Mononuclear cell (primary cell): Measurements from ENCODE around the gene GHRL. TPM values are rescaled to one million over a fixed set of nuclear protein-coding genes. Genes with fewer than 3 reads are reported as not detected.
A peak's percentile ranks its signal among the peaks of the same experiment; 100 is the strongest.

Experiments used
- H3K27me3 ChIP-seq: 2 replicates; pipeline ENCODE4 v1.6.0; 2011; ENCODE audit warnings: low read length, control low read depth; ENCODE audit not compliant: insufficient read depth
- H3K4me1 ChIP-seq: 2 replicates; pipeline ENCODE4 v1.5.1; 2011; ENCODE audit warnings: mild to moderate bottlenecking, low read length, control low read depth; ENCODE audit not compliant: insufficient read depth
- H3K4me3 ChIP-seq: 2 replicates; pipeline ENCODE4 v1.5.1; 2011; ENCODE audit warnings: mild to moderate bottlenecking, low read length, moderate library complexity
- H3K9me3 ChIP-seq: 2 replicates; pipeline ENCODE4 v1.5.1; 2011; ENCODE audit warnings: low read depth, mild to moderate bottlenecking, control low read depth, low read length
- total RNA-seq: library from RNA; depleted of rRNA; stranded (reverse); fragments of >200 nt; gene quantifications from one replicate; pipeline ENCODE4 v1.2.3, GENCODE V29; 2012

Gene GHRL
- total RNA-seq, 1 donor: 0.42 TPM

GRCh38 chr3:10260211-10260701, 32.5 kb downstream of the GHRL start:
- Histone ChIP-seq H3K4me1 (peaks cover 24% of the 10 kb centered on the region), H3K9me3 (no peaks in the 10 kb centered on the region), H3K27me3 (no peaks in the 10 kb centered on the region), H3K4me3 (no peak overlapping the region)

- H3K4me1 ChIP-seq: peaks cover 28% of the 10 kb centered on the region
- no peaks in the 10 kb centered on the region for H3K9me3 ChIP-seq
- no peak overlapping the region for H3K4me3 ChIP-seq
Observed at GRCh38 chr3:10259798-10260197, 32.9 kb downstream of the GHRL start.

GRCh38 chr3:10259036-10259435, 33.7 kb downstream of the GHRL start:
- Histone ChIP-seq H3K9me3 (no peaks in the 10 kb centered on the region), H3K4me1 (peaks cover 27% of the 10 kb centered on the region), H3K4me3 (no peak overlapping the region), H3K27me3 (no peaks in the 10 kb centered on the region)

More at GRCh38 chr3:10259798-10260197, 32.9 kb downstream of the GHRL start:
- H3K27me3 ChIP-seq: no peaks in the 10 kb centered on the region

GRCh38 chr3:10255835-10256234, 36.9 kb downstream of the GHRL start:
- H3K9me3 ChIP-seq: no peaks in the 10 kb centered on the region
- peaks cover 37% of the 10 kb centered on the region for H3K4me1 ChIP-seq
- no peak overlapping the region for H3K4me3 ChIP-seq
- H3K27me3 ChIP-seq: no peaks in the 10 kb centered on the region

- Histone ChIP-seq H3K4me3 (no peak overlapping the region), H3K9me3 (no peaks in the 10 kb centered on the region), H3K4me1 (peaks cover 57% of the 10 kb centered on the region), H3K27me3 (no peaks in the 10 kb centered on the region)
Observed at GRCh38 chr3:10253731-10254130, 39.0 kb downstream of the GHRL start.

GRCh38 chr3:10251006-10251405, 41.7 kb downstream of the GHRL start:
- Histone ChIP-seq H3K4me1 (peaks cover 68% of the 10 kb centered on the region), H3K4me3 (no peak overlapping the region), H3K27me3 (no peaks in the 10 kb centered on the region), H3K9me3 (peaks cover 2% of the 10 kb centered on the region)

- H3K9me3 ChIP-seq: peaks cover 14% of the 10 kb centered on the region
- H3K27me3 ChIP-seq: no peaks in the 10 kb centered on the region
- H3K4me3 ChIP-seq: peak overlapping the region; percentile 60
- H3K4me1 ChIP-seq: peaks cover 61% of the 10 kb centered on the region
Observed at GRCh38 chr3:10249833-10250232, 42.9 kb downstream of the GHRL start.

- H3K4me1 ChIP-seq: peaks cover 56% of the 10 kb centered on the region
Observed at GRCh38 chr3:10248984-10249748, 43.6 kb downstream of the GHRL start.

GRCh38 chr3:10248184-10248983, 44.4 kb downstream of the GHRL start, which contains the start of gene TATDN2:
TSS of gene TATDN2 (plus strand) at chr3:10248459. CDS start at chr3:10249201, 742 bp downstream.
- peaks cover 50% of the 10 kb centered on the region for H3K4me1 ChIP-seq
- H3K27me3 ChIP-seq: no peaks in the 10 kb centered on the region
- peaks cover 18% of the 10 kb centered on the region for H3K9me3 ChIP-seq
- peak within 1 kb of the TSS; percentile 60 for H3K4me3 ChIP-seq

More at GRCh38 chr3:10248984-10249748, 43.6 kb downstream of the GHRL start:
- Histone ChIP-seq H3K27me3 (no peaks in the 10 kb centered on the region), H3K9me3 (peaks cover 18% of the 10 kb centered on the region), H3K4me3 (peak overlapping the region; percentile 60)

GRCh38 chr3:10247679-10248183, 45.0 kb downstream of the GHRL start:
- H3K4me3 ChIP-seq: peak overlapping the region; percentile 60
- H3K4me1 ChIP-seq: peaks cover 56% of the 10 kb centered on the region
- peaks cover 18% of the 10 kb centered on the region for H3K9me3 ChIP-seq
- no peaks in the 10 kb centered on the region for H3K27me3 ChIP-seq

- Histone ChIP-seq H3K4me3 (no peak overlapping the region), H3K27me3 (no peaks in the 10 kb centered on the region), H3K4me1 (peaks cover 49% of the 10 kb centered on the region), H3K9me3 (peaks cover 18% of the 10 kb centered on the region)
Observed at GRCh38 chr3:10245081-10245712, 47.5 kb downstream of the GHRL start.

- H3K9me3 ChIP-seq: peaks cover 18% of the 10 kb centered on the region
- H3K4me3 ChIP-seq: no peak overlapping the region
- H3K4me1 ChIP-seq: peaks cover 38% of the 10 kb centered on the region
- H3K27me3 ChIP-seq: no peaks in the 10 kb centered on the region
Observed at GRCh38 chr3:10244009-10244408, 48.7 kb downstream of the GHRL start.

GRCh38 chr3:10242182-10243065, 50.3 kb downstream of the GHRL start:
- Histone ChIP-seq H3K4me3 (no peak overlapping the region), H3K9me3 (peaks cover 18% of the 10 kb centered on the region), H3K4me1 (peaks cover 41% of the 10 kb centered on the region), H3K27me3 (no peaks in the 10 kb centered on the region)

GRCh38 chr3:10240799-10241198, 51.9 kb downstream of the GHRL start:
- Histone ChIP-seq H3K27me3 (no peaks in the 10 kb centered on the region), H3K4me1 (peaks cover 37% of the 10 kb centered on the region), H3K9me3 (peaks cover 14% of the 10 kb centered on the region), H3K4me3 (no peak overlapping the region)
